GM21786 (cell line): ENCODE data around the gene TMOD1.
A peak's percentile ranks its signal among the peaks of the same experiment; 100 is the strongest.

Experiments
- ATAC-seq: cut with Tn5 transposase; IDR thresholded peaks from one replicate; pipeline ENCODE4 v1.9.1; 2021; ENCODE audit not compliant: unreplicated experiment

The TMOD1 gene

DNA sequence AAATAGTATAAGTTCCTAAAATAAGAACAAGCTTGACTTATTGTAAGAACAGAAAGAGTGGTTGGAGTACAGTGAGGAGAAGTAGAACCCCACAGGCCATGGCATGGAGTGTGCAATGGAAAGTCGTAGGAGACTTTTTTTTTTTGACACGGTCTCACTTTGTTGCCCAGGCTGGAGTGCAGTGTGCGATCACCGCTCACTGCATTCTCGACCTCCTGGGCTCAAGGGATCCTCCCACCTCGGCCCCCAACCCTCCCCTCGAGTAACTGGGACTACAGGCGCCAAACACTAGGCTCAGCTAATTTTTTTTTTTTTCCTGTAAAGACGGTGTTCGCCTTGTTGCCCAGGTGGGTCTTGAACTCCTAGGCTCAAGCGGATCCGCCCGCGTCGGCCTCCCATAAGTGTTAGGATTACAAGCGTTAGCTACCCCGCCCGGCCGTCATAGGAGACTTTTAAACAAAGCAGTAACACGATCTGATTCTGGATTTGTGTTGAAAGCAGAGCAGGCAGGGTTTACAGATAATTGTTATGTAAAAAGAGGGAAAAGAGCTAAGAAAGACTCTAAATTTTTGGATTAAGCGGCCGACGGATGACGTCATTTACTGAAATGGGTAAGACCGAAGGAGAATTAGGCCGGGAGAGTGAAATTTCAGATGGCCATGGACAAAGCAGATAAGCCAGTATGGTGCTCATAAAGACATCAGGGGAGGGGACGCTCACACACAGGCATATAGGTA lies 130.9 kb downstream of the TMOD1 start:
- ATAC-seq: peak; percentile 4

- ATAC-seq: peak; percentile 83
These were observed 131.8 kb downstream of the TMOD1 start, which contains the start of the genes NCBP1 and TSTD2 for GRCh38 chr9:97632985-97633858. NCBP1 (plus strand) TSS chr9:97633821; CDS start chr9:97633882, 61 bp downstream. TSTD2 (minus strand) TSS chr9:97633368; CDS start chr9:97627562, 5,806 bp downstream.

DNA sequence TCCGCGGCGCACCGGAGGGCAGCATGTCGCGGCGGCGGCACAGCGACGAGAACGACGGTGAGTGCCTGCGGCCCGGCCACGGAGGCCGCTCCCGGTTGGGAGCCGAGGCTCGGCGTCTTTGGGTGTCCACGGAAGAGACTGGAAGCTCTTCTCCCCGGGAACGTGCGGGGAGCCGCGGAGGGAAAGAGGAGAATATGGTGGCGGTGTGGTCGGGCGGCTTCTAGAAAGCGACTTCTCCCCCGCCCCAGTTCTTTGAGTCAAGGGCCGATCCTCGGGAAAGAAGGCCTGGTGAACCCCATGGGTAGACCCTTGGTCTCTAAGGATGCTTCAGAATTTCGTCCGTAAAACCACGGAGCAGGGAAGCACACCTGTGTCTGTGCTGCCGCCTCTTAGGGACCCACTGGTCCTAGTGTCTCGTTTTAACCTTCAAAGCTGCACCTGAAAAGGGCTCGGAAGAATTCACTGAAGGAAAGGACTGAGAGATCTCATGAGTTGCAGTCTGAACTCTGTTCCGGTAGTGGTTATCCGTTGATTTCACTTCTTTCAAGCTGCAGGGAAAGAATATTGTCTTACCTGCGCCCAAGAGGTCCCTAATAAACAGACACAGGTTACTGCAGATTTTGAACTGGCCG lies 132.5 kb downstream of the TMOD1 start:
- no peak for ATAC-seq

- ATAC-seq: no peak
These were observed 133.6 kb downstream of the TMOD1 start for GRCh38 chr9:97635026-97635425.

DNA sequence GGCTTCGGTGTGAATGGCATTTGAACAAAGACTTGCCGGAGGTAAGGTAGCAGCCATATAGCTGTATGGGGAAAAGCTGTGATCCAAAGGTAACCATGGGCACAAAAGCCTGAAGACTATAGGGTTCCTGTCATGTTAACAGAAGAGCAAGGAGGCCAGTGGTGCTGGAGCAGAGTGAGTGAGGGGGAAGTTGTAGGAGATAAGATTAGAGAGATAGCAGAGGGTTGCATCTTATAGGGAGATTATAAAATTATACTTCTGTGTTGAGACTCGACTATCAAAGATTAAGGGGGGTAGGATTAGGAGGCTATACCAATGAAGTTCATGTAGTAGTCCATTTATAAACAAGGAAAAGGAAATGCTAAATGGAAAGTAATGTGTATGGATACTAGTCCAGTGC lies 135.4 kb downstream of the TMOD1 start:
- no peak for ATAC-seq

DNA sequence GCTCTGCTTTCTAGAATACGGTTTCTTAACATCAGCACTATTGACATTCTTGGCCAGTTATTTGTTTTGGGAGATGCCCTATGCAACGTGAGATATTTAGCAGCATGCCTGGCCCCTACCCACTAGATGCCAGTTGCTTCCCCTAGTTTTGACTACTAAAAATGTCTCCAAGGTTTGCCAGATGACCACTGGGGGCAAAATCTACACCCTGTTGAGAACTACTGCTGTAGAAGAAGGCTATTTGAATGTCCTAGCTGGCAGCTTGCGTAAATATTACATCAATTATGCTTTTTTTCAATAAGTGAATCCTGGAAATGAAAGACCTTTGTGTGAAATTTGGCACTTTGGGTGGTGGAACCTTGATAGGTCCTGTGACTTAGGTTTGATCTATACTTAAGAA lies 137.2 kb downstream of the TMOD1 start:
- no peak for ATAC-seq

DNA sequence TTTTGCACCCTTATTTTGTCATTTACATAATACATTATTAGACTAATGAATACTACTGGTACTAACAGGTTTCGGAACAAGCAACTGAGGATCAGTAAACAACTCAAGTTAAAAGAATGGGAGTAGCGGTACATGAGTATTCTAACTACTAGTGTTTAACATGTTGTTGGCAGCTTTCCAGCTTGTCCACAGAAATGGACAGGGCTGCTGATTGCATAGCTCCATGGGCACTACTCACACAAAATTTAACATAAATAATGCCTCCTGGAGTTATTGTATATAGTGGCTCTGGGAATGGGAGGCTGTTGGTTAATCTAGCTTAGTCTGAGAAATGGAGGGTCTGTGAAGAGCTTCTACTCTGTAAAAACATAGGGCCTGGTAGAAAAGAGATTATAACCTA lies 138.9 kb downstream of the TMOD1 start:
- no peak for ATAC-seq

GRCh38 chr9:97645720-97646119 lies 144.3 kb downstream of the TMOD1 start:
- no peak for ATAC-seq

DNA sequence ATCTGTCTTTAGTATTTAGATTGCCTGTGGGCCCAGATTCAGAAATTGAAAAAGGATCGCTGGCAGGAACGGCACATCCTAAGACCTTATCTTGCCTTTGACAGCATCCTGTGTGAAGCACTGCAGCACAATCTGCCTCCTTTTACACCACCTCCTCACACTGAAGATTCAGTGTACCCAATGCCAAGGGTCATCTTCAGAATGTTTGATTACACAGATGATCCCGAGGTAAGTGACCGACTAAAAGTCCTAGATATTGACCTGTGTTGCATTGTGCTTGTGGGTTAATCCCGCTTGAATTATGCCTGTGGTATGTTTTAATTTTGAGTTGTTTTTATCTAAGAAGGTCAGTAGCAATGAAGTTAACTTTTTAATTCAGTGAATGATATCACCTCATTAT lies 146.5 kb downstream of the TMOD1 start:
- no peak for ATAC-seq
